K562 (cell line): ENCODE measurements around the gene USP13. TPM values are rescaled to one million over a fixed set of nuclear protein-coding genes. Genes with fewer than 3 reads are reported as not detected.

Source experiments
- ATAC-seq: fragments of 200-7000 bp; cut with Tn5 transposase; 3 replicates; pipeline ENCODE4 v1.9.1; 2020; ENCODE audit warnings: moderate library complexity
- BruUV-seq: library from RNA; stranded (reverse); fragments of 400-500 nt; replicated peaks from 2 replicates; lab custom pipeline; 2021; lab: Mats Ljungman, UMichigan
- CTCF ChIA-PET: fragments of 300-600 bp; formaldehyde crosslinking; extraction: SDS; loops from one replicate; lab custom pipeline; 2021; ENCODE audit warnings: low intra/inter-chr PET ratio; lab: Yijun Ruan, JAX
- POLR2A ChIA-PET: fragments of 300-600, 350-650 bp; sonication (Branson Sonifier 250); formaldehyde crosslinking; extraction: SDS; loops from one replicate; lab custom pipeline; 2021; ENCODE audit warnings: antibody characterized with exemption, inconsistent platforms; lab: Yijun Ruan, JAX
- DNase-seq, 4 experiments: peaks; one replicate each; pipeline versions ENCODE4 v3.0.0 to v3.0.0-alpha.2; 2011 to 2018; ENCODE audit warnings: low spot score in 3 of 4, mixed read lengths in 3 of 4; ENCODE audit errors: extremely low read depth in 1 of 4
- FAIRE-seq: peaks from 2 replicates; lab custom pipeline; 2011; peaks lifted over from hg19 to GRCh38; lab: Jason Lieb, UNC
- H2AFZ ChIP-seq: 2 replicates; pipeline ENCODE4 v1.6.0; 2011; ENCODE audit warnings: low read depth, low read length, control low read depth, inconsistent platforms
- H3K27ac ChIP-seq: fragments of 200-600 bp; 3 replicates; pipeline ENCODE4 v1.8.0; 2011; ENCODE audit warnings: low read depth, mild to moderate bottlenecking, control low read depth, inconsistent platforms, low read length, moderate library complexity, mixed read lengths; ENCODE audit errors: extremely low read depth
- H3K27me3 ChIP-seq, 2 experiments: fragments of 300-600 bp in 1 of 2; 2 replicates in 1 of 2; 3 replicates in 1 of 2; pipeline versions ENCODE4 v1.6.0 to v1.8.0; 2011; ENCODE audit warnings: inconsistent platforms in 2 of 2, low read length in 2 of 2, mild to moderate bottlenecking in 1 of 2, mixed read lengths in 1 of 2, moderate library complexity in 1 of 2; ENCODE audit not compliant: control insufficient read depth in 2 of 2, insufficient read depth in 2 of 2
- H3K36me3 ChIP-seq: fragments of 300-600 bp; 3 replicates; pipeline ENCODE4 v1.8.0; 2011; ENCODE audit warnings: mild to moderate bottlenecking, low read length, inconsistent platforms; ENCODE audit not compliant: control insufficient read depth, insufficient read depth
- H3K4me1 ChIP-seq, 2 experiments: fragments of 200-600 bp in 1 of 2; replicated peaks in 1 of 2; 2 replicates in 1 of 2; 3 replicates in 1 of 2; pipeline versions ENCODE4 v1.5.1 to v1.8.0; 2011; ENCODE audit warnings: inconsistent platforms in 2 of 2, low read length in 2 of 2, mild to moderate bottlenecking in 1 of 2, mixed read lengths in 1 of 2, moderate library complexity in 1 of 2; ENCODE audit not compliant: control insufficient read depth in 2 of 2, insufficient read depth in 2 of 2
- H3K4me2 ChIP-seq: 2 replicates; pipeline ENCODE4 v1.6.1; 2011; ENCODE audit warnings: low read length, control low read depth, inconsistent platforms, mixed read lengths; ENCODE audit not compliant: insufficient read depth
- H3K4me3 ChIP-seq: fragments of 200-600 bp; sonication (generic), shearing (Covaris generic); 2 replicates; pipeline ENCODE4 v1.5.1; 2016; ENCODE audit warnings: control low read depth, inconsistent platforms
- H3K79me2 ChIP-seq: fragments of 200-600 bp; 3 replicates; pipeline ENCODE4 v1.8.0; 2011; ENCODE audit warnings: low read length, inconsistent platforms; ENCODE audit not compliant: control insufficient read depth, insufficient read depth
- H3K9ac ChIP-seq, 2 experiments: 2 replicates each; pipeline versions ENCODE4 v1.6.0 to v1.6.1; 2011; ENCODE audit warnings: low read depth in 2 of 2, low read length in 2 of 2, control low read depth in 1 of 2, inconsistent platforms in 1 of 2, mild to moderate bottlenecking in 1 of 2, mixed read lengths in 1 of 2; ENCODE audit not compliant: insufficient read depth in 1 of 2
- H3K9me1 ChIP-seq: one replicate; pipeline ENCODE4 v1.6.0; 2011; ENCODE audit warnings: inconsistent platforms, mild to moderate bottlenecking, low read length, moderate library complexity; ENCODE audit not compliant: control insufficient read depth, insufficient read depth
- H3K9me3 ChIP-seq: replicated peaks from 2 replicates; pipeline ENCODE4 v1.5.1; 2011; ENCODE audit warnings: low read depth, low read length, inconsistent platforms; ENCODE audit not compliant: control insufficient read depth, insufficient read depth
- H4K20me1 ChIP-seq: replicated peaks from 2 replicates; pipeline ENCODE4 v1.6.1; 2011; ENCODE audit warnings: low read length, inconsistent platforms, mixed read lengths; ENCODE audit not compliant: control insufficient read depth, insufficient read depth
- ARID3B ChIP-seq: fragments of 250-450 bp; sonication (Bioruptor Pico); IDR thresholded peaks from 2 replicates; pipeline ENCODE4 v1.4.0; 2020; ENCODE audit warnings: borderline replicate concordance
- ASH1L ChIP-seq: fragments of 450-650 bp; IDR thresholded peaks from 2 replicates; pipeline ENCODE4 v1.6.1; 2018; ENCODE audit warnings: borderline replicate concordance, mild to moderate bottlenecking, low read depth; ENCODE audit not compliant: partially characterized antibody
- CREB1 ChIP-seq, 2 experiments: sonication (generic) in 1 of 2; formaldehyde crosslinking in 1 of 2; IDR thresholded peaks; 2 replicates each; pipeline versions ENCODE4 v1.6.1 to v1.8.0; 2012 to 2022; ENCODE audit warnings: inconsistent platforms in 1 of 2, mild to moderate bottlenecking in 1 of 2, missing genetic modification reagents in 1 of 2, moderate library complexity in 1 of 2
- DACH1 ChIP-seq: fragments of 450-650 bp; IDR thresholded peaks from 2 replicates; pipeline ENCODE4 v1.6.1; 2018; ENCODE audit not compliant: partially characterized antibody
- FOXK1 ChIP-seq: sonication (generic); formaldehyde crosslinking; IDR thresholded peaks from 2 replicates; pipeline ENCODE4 v1.8.0; 2022; ENCODE audit warnings: missing genetic modification reagents, mild to moderate bottlenecking, borderline replicate concordance
- GTF2A2 ChIP-seq: IDR thresholded peaks from 2 replicates; pipeline ENCODE4 v1.6.1; 2016; ENCODE audit warnings: mild to moderate bottlenecking, missing genetic modification characterization, missing compliant biosample characterization
- MCM2 ChIP-seq: fragments of 450-650 bp; IDR thresholded peaks from 2 replicates; pipeline ENCODE4 v1.6.1; 2017; ENCODE audit warnings: low read depth, mild to moderate bottlenecking
- MYC ChIP-seq, 2 experiments: fragments of 250-450 bp in 1 of 2; sonication (Bioruptor Pico) in 1 of 2; IDR thresholded peaks; 2 replicates each; pipeline versions ENCODE4 v1.5.1 to v1.6.1; 2012 to 2021; ENCODE audit warnings: low read depth in 2 of 2, borderline replicate concordance in 1 of 2, improper control_type of control experiment in 1 of 2, low read length in 1 of 2, mild to moderate bottlenecking in 1 of 2, moderate library complexity in 1 of 2
- NELFE ChIP-seq: IDR thresholded peaks from 2 replicates; pipeline ENCODE4 v1.6.1; 2011; ENCODE audit warnings: mild to moderate bottlenecking; ENCODE audit not compliant: insufficient read depth, insufficient read length
- PHB ChIP-seq: fragments of 250-450 bp; sonication (Bioruptor Pico); IDR thresholded peaks from 2 replicates; pipeline ENCODE4 v1.5.0; 2021
- PHF20 ChIP-seq: fragments of 450-650 bp; IDR thresholded peaks from 2 replicates; pipeline ENCODE4 v1.6.1; 2018; ENCODE audit not compliant: partially characterized antibody
- SAP30 ChIP-seq: fragments of 200-600 bp; sonication (generic); IDR thresholded peaks from 2 replicates; pipeline ENCODE4 v1.6.1; 2012; ENCODE audit warnings: borderline replicate concordance, low read depth, mild to moderate bottlenecking, moderate library complexity, low read length, control low read depth, inconsistent platforms; ENCODE audit not compliant: insufficient read depth, poor library complexity, severe bottlenecking
- YBX1 ChIP-seq: fragments of 450-650 bp; IDR thresholded peaks from 2 replicates; pipeline ENCODE4 v1.7.1; 2016; ENCODE audit warnings: mild to moderate bottlenecking
- ZBTB7A ChIP-seq: IDR thresholded peaks from 2 replicates; pipeline ENCODE4 v1.6.1; 2011; ENCODE audit warnings: low read depth, mild to moderate bottlenecking, low read length, moderate library complexity, borderline replicate concordance; ENCODE audit not compliant: control insufficient read depth
- ZFX ChIP-seq: sonication (generic); formaldehyde crosslinking; IDR thresholded peaks from 2 replicates; pipeline ENCODE4 v1.8.0; 2022; ENCODE audit warnings: mild to moderate bottlenecking, missing genetic modification reagents, moderate library complexity
- ZNF589 ChIP-seq: fragments of 200-800 bp; sonication (Bioruptor generic); IDR thresholded peaks from 2 replicates; pipeline ENCODE4 v1.6.1; 2016; ENCODE audit warnings: low read depth, missing genetic modification characterization, missing compliant biosample characterization
- WGBS: fragments of 100-300 bp; shearing (Covaris generic); methylation state at CpG from one replicate; pipeline ENCODE4 v1.1.6; 2016; ENCODE audit warnings: low coverage, mixed read lengths; ENCODE audit not compliant: insufficient coverage; ENCODE audit errors: missing lambda C conversion rate; 5-methylcytosine and 5-hydroxymethylcytosine counted together
- in situ Hi-C: fragments of 300-500 bp; cut with MboI; formaldehyde crosslinking; loops from 4 replicates; pipeline ENCODE4 v1.15.0; 2018; ENCODE audit warnings: inconsistent platforms, mixed read lengths
- intact Hi-C: fragments of 100-400 bp; cut with micrococcal nuclease; formaldehyde crosslinking; loops from 2 replicates; pipeline ENCODE4 v1.14.2; 2022
- polyA plus RNA-seq, 8 experiments: library from polyadenylated mRNA; depleted of rRNA in 4 of 8; stranded (reverse) in 5 of 8; unstranded in 3 of 8; fragments of >200 nt; fragmentation: Nextera tagmentation in 2 of 8; fragmentation: Illumina TruSeq in 1 of 8; extraction: Ambion mirVana in 2 of 8; extraction: Trizol in 1 of 8; gene quantifications; 2 replicates each; pipeline versions ENCODE4 v1.2.1 to v1.2.3, GENCODE V29; 2011 to 2014; ENCODE audit warnings: inconsistent platforms in 1 of 8, missing spikeins in 1 of 8
- total RNA-seq, 7 experiments: library from RNA; depleted of rRNA in 6 of 7; stranded (reverse); fragments of >200 nt in 6 of 7; fragmentation: Illumina TruSeq in 2 of 7; extraction: Trizol in 2 of 7; gene quantifications; 2 replicates each; pipeline versions ENCODE4 v1.2.1 to v1.2.3, GENCODE V29; 2011 to 2021; ENCODE audit warnings: low replicate concordance in 1 of 7
- TF ChIP-seq, protein P1 (sequence below), 2 experiments: fragments of 450-650 bp in 1 of 2; sonication (generic) in 1 of 2; formaldehyde crosslinking in 1 of 2; IDR thresholded peaks in 1 of 2; conservative IDR thresholded peaks in 1 of 2; 2 replicates each; pipeline versions ENCODE4 v1.6.1 to v1.8.1; 2016 to 2023; ENCODE audit warnings: mild to moderate bottlenecking in 2 of 2, moderate library complexity in 2 of 2, inconsistent platforms in 1 of 2, missing genetic modification reagents in 1 of 2

USP13 gene
- total and polyA plus RNA-seq, 9 of the 15 experiments (the other 6 are each of a cell fraction or from before 2014, with no cell fraction given) = 0.11 to 2.3 (median 0.51) TPM

GRCh38 chr3:179604321-179605078 is 48.3 kb upstream of the USP13 start, which contains the start of the genes MRPL47 and NDUFB5:
TSS of gene MRPL47 (minus strand) at chr3:179604638. CDS start at chr3:179604624, 14 bp downstream.
TSS of gene NDUFB5 (plus strand) at chr3:179604794. CDS start at chr3:179604816, 22 bp downstream.
- in situ Hi-C loops = no loop called here
- Histone ChIP-seq H3K4me2 (peak within 1 kb of the TSS; percentile 100), H3K9me1 (no peaks in the 10 kb centered on the region), H3K4me3 (peak within 1 kb of the TSS; percentile 78), H3K79me2 (peaks cover 85% of the 10 kb centered on the region), H4K20me1 (no peaks in the 10 kb centered on the region), H3K9ac (peak within 1 kb of the TSS; percentile 100), H3K27me3 (no peaks in the 10 kb centered on the region), H2AFZ (peak within 1 kb of the TSS; percentile 89), H3K4me1 (peaks cover 10 to 24% of the 10 kb centered on the region in 2 experiments; a peak in 4 of 5 replicates), H3K27ac (peak within 1 kb of the TSS; percentile 96), H3K9me3 (no peaks in the 10 kb centered on the region), H3K36me3 (peaks cover 66% of the 10 kb centered on the region)
- ChIA-PET POLR2A (interaction anchor here (0.7 to 1.4 kb wide), 11 partner anchors 9 to 1656 kb away, joined by 3 to 18 read pairs (median 4); partner anchors contain the start of gene ACTL6A), CTCF (no interaction called here)
- no TSS peak for BruUV-seq
- FAIRE-seq (peak; percentile 99), ATAC-seq (peak; percentile 98), DNase-seq (peak; percentile 87 to 97 (median 91))
- intact Hi-C loops = no loop called here
- under 1% methylated on average over 45 of the region's 45 CpGs for WGBS
- no peak for TF ChIP-seq GTF2A2
- no peak for TF ChIP-seq NELFE
- peak; percentile 94 for TF ChIP-seq CREB1 (IDR thresholded peaks at IDR 0.05)
- peak; percentile 93 for TF ChIP-seq CREB1 (CRISPR knock-in tag; IDR thresholded peaks at IDR 0.05)
- TF ChIP-seq, protein P1, sequence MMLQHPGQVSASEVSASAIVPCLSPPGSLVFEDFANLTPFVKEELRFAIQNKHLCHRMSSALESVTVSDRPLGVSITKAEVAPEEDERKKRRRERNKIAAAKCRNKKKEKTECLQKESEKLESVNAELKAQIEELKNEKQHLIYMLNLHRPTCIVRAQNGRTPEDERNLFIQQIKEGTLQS (IDR thresholded peaks at IDR 0.05) = peak; percentile 39; the same call in 1 of the 2 replicates
- TF ChIP-seq, protein P1 (CRISPR knock-in tag; conservative IDR thresholded peaks at IDR 0.05) = no peak; the same call in 1 of the 2 replicates
- no peak for TF ChIP-seq DACH1
- peak; percentile 41 for TF ChIP-seq ASH1L
- TF ChIP-seq FOXK1 = peak; percentile 70; the same call in 1 of the 2 replicates
- TF ChIP-seq YBX1 = no peak
- TF ChIP-seq ARID3B = no peak
- TF ChIP-seq PHB (CRISPR knock-in tag) = no peak
- peak; percentile 83 for TF ChIP-seq PHF20
- TF ChIP-seq ZBTB7A = peak; percentile 17; the same call in 1 of the 2 replicates
- TF ChIP-seq MCM2 = no peak
- peak; percentile 77 for TF ChIP-seq MYC (IDR thresholded peaks at IDR 0.05; ENCODE audit: low read depth, low read length)
- no peak; the same call in 1 of the 2 replicates for TF ChIP-seq MYC (CRISPR knock-in tag; IDR thresholded peaks at IDR 0.05; ENCODE audit: borderline replicate concordance, low read depth)
- 0 out of 2 replicates have a peak, but pooled peaks have one; percentile 54 for TF ChIP-seq ZNF589
- peak; percentile 73 for TF ChIP-seq ZFX (CRISPR knock-in tag)
- peak; percentile 69 for TF ChIP-seq SAP30
